Prostate gland (tissue), 1 donor: Measurements from ENCODE around the gene PTPA.

ENCODE experiments used
- POLR2A ChIP-seq: fragments of 450-650 bp; IDR thresholded peaks from one replicate; pipeline ENCODE4 v1.6.1; 2016; ENCODE audit warnings: antibody characterized with exemption, mild to moderate bottlenecking
- POLR2AphosphoS5 ChIP-seq: sonication (generic); formaldehyde crosslinking; IDR thresholded peaks from one replicate; pipeline ENCODE4 v1.6.1; 2017; ENCODE audit warnings: antibody characterized with exemption

GRCh38 chr9:129108083-129108804, 3.0 kb upstream of the PTPA start:
- TF ChIP-seq POLR2AphosphoS5 (no peak), POLR2A (peak; percentile 3)
